HG02571 (cell line): ENCODE results near the gene SHISA9.

ENCODE experiments used
- ATAC-seq: cut with Tn5 transposase; IDR thresholded peaks from one replicate; pipeline ENCODE4 v1.9.1; 2021; ENCODE audit warnings: mild to moderate bottlenecking, moderate library complexity; ENCODE audit not compliant: unreplicated experiment

The SHISA9 gene

GRCh38 chr16:13244770-13245169 lies 343.4 kb downstream of the SHISA9 start:
- ATAC-seq, result no peak

- ATAC-seq, result no peak
These were observed 344.4 kb downstream of the SHISA9 start for GRCh38 chr16:13245713-13246377.

GRCh38 chr16:13254998-13255614 lies 353.7 kb downstream of the SHISA9 start:
- ATAC-seq, result no peak

GRCh38 chr16:13262270-13263090 lies 361.1 kb downstream of the SHISA9 start:
- no peak for ATAC-seq

GRCh38 chr16:13264749-13265552 lies 363.6 kb downstream of the SHISA9 start:
- no peak for ATAC-seq

- no peak for ATAC-seq
These were observed 368.0 kb downstream of the SHISA9 start for GRCh38 chr16:13269359-13269758.

GRCh38 chr16:13269905-13270528 lies 368.6 kb downstream of the SHISA9 start:
- no peak for ATAC-seq

- no peak for ATAC-seq
These were observed 369.2 kb downstream of the SHISA9 start for GRCh38 chr16:13270602-13271001.

GRCh38 chr16:13289515-13289914 lies 388.1 kb downstream of the SHISA9 start:
- no peak for ATAC-seq
